HEK293T (cell line): ENCODE data around the gene PPP5C.
"Not testable (repeated sequence)": the region's sequence is repeated elsewhere in the genome, so short reads cannot be mapped to it uniquely, and the experiment has no call there.

Experiments used
- CTCF ChIA-PET: fragments of 350-600 bp; formaldehyde crosslinking; extraction: SDS; loops from one replicate; lab custom pipeline; 2021; ENCODE audit warnings: antibody characterized with exemption, inconsistent platforms; lab: Yijun Ruan, JAX
- POLR2A ChIA-PET: fragments of 350-600 bp; formaldehyde crosslinking; extraction: SDS; loops from one replicate; lab custom pipeline; 2020; ENCODE audit warnings: antibody characterized with exemption, inconsistent platforms; lab: Yijun Ruan, JAX
- DNase-seq: peaks from one replicate; pipeline ENCODE4 v3.0.0; 2012; ENCODE audit warnings: mixed read lengths; ENCODE audit errors: extremely low spot score
- ARNT ChIP-seq: fragments of 450-650 bp; IDR thresholded peaks from 2 replicates; pipeline ENCODE4 v1.6.1; 2017; ENCODE audit warnings: mild to moderate bottlenecking
- BHLHE40 ChIP-seq: fragments of 450-650 bp; IDR thresholded peaks from 2 replicates; pipeline ENCODE4 v1.6.1; 2016; ENCODE audit warnings: mild to moderate bottlenecking, moderate library complexity, borderline replicate concordance
- CTBP1 ChIP-seq: fragments of 450-650 bp; IDR thresholded peaks from 2 replicates; pipeline ENCODE4 v1.6.1; 2016; ENCODE audit warnings: borderline replicate concordance
- ELF4 ChIP-seq: fragments of 450-650 bp; IDR thresholded peaks from 2 replicates; pipeline ENCODE4 v1.6.1; 2017; ENCODE audit warnings: antibody characterized with exemption
- FOXA1 ChIP-seq: fragments of 450-650 bp; IDR thresholded peaks from 2 replicates; pipeline ENCODE4 v1.6.1; 2016; ENCODE audit warnings: mild to moderate bottlenecking
- FOXK2 ChIP-seq: fragments of 450-650 bp; IDR thresholded peaks from 2 replicates; pipeline ENCODE4 v1.6.1; 2016; ENCODE audit warnings: mild to moderate bottlenecking
- FOXM1 ChIP-seq: fragments of 450-650 bp; IDR thresholded peaks from 2 replicates; pipeline ENCODE4 v1.6.1; 2017; ENCODE audit warnings: mild to moderate bottlenecking, borderline replicate concordance
- HDGF ChIP-seq: fragments of 450-650 bp; IDR thresholded peaks from 2 replicates; pipeline ENCODE4 v1.6.1; 2017; ENCODE audit warnings: antibody characterized with exemption, borderline replicate concordance
- L3MBTL2 ChIP-seq: fragments of 450-650 bp; conservative IDR thresholded peaks from 2 replicates; pipeline ENCODE4 v1.6.1; 2016; ENCODE audit warnings: mild to moderate bottlenecking
- LEF1 ChIP-seq: fragments of 450-650 bp; IDR thresholded peaks from 2 replicates; pipeline ENCODE4 v1.6.1; 2017; ENCODE audit warnings: mild to moderate bottlenecking, borderline replicate concordance
- NFRKB ChIP-seq: fragments of 450-650 bp; IDR thresholded peaks from 2 replicates; pipeline ENCODE4 v1.6.1; 2016; ENCODE audit warnings: mild to moderate bottlenecking, moderate library complexity
- PKNOX1 ChIP-seq: fragments of 450-650 bp; IDR thresholded peaks from 2 replicates; pipeline ENCODE4 v1.6.1; 2016
- SP1 ChIP-seq: fragments of 450-650 bp; IDR thresholded peaks from 2 replicates; pipeline ENCODE4 v1.6.1; 2017
- SUZ12 ChIP-seq: fragments of 450-650 bp; IDR thresholded peaks from 2 replicates; pipeline ENCODE4 v1.6.1; 2016; ENCODE audit warnings: mild to moderate bottlenecking
- TARDBP ChIP-seq: fragments of 450-650 bp; IDR thresholded peaks from 2 replicates; pipeline ENCODE4 v1.6.1; 2016
- ZNF384 ChIP-seq: fragments of 450-650 bp; IDR thresholded peaks from 2 replicates; pipeline ENCODE4 v1.6.1; 2016

The PPP5C gene

GRCh38 chr19:46413262-46414031 lies 66.6 kb downstream of the PPP5C start, which contains the start of gene CCDC8:
Gene CCDC8, minus strand, starts transcription at chr19:46413564. Its CDS starts 754 bp downstream, at chr19:46412810.
- ChIA-PET POLR2A (interaction anchor here (0.7 to 1.2 kb wide), 17 partner anchors 8 to 187 kb away, joined by 3 to 15 read pairs (median 3); partner anchors contain the start of genes PNMA8A and PPP5C), CTCF (interaction anchor here (0.6 kb wide), 1 partner anchor 12 kb away, joined by 4 read pairs; no protein-coding TSS in a partner anchor)
- no peak for TF ChIP-seq ZNF384
- no peak for TF ChIP-seq NFRKB
- TF ChIP-seq PKNOX1 = peak; percentile 99
- TF ChIP-seq ELF4 = peak; percentile 40; the same call in 1 of the 2 replicates
- peak; percentile 8; the same call in 1 of the 2 replicates for TF ChIP-seq FOXM1
- 0 out of 2 replicates have a peak, but pooled peaks have one; percentile 41 for TF ChIP-seq L3MBTL2
- peak; percentile 84 for DNase-seq

GRCh38 chr19:46414899-46415298 lies 68.0 kb downstream of the PPP5C start:
- POLR2A ChIA-PET, CTCF ChIA-PET, DNase-seq: not testable (repeated sequence)

- DNase-seq = peak; percentile 92
- CTCF ChIA-PET, POLR2A ChIA-PET: not testable (repeated sequence)
Measured at GRCh38 chr19:46415804-46416709, 69.2 kb downstream of the PPP5C start.

- TF ChIP-seq NFRKB = no peak
- no peak for TF ChIP-seq ZNF384
- TF ChIP-seq TARDBP = no peak
- TF ChIP-seq LEF1 = no peak
- TF ChIP-seq L3MBTL2 = no peak
- no peak for TF ChIP-seq SUZ12
- no peak for TF ChIP-seq FOXA1
- TF ChIP-seq FOXK2 = no peak
- no peak for TF ChIP-seq ARNT
- TF ChIP-seq HDGF = no peak
- TF ChIP-seq CTBP1 = no peak
- no peak for TF ChIP-seq SP1
- no peak for TF ChIP-seq BHLHE40
- no peak for DNase-seq
- POLR2A ChIA-PET = no interaction called here
- CTCF ChIA-PET = interaction anchor here (0.7 kb wide), 1 partner anchor 343 kb away, joined by 3 read pairs; no protein-coding TSS in a partner anchor
Measured at GRCh38 chr19:46420056-46420455, 73.2 kb downstream of the PPP5C start.

DNA sequence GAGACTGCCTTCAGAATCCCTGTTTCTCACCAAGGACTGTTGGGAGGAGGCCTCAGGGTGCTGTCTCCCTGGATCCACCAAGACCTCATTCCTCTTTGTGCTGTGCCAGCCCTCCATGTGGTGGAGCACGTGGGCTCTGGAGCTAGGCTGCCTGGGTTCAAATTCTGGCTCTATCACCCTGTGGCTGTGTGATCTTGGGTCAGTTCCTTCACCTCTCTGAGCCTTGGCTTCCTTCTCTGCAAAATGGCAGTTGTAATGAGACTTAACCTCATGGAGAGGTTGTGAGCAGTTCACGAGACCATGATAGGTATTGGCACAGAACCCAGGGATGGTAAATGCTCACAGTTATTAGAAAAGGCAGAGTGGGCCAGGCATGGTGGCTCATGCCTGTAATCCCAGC lies 75.5 kb downstream of the PPP5C start:
- ChIA-PET CTCF (interaction anchor here (1.1 kb wide), 1 partner anchor 27 kb away, joined by 5 read pairs; no protein-coding TSS in a partner anchor), POLR2A (no interaction called here)
- TF ChIP-seq NFRKB (no peak), HDGF (no peak), FOXM1 (no peak), TARDBP (no peak), LEF1 (no peak), SUZ12 (no peak), ZNF384 (no peak), L3MBTL2 (no peak), ARNT (no peak), FOXK2 (no peak), CTBP1 (no peak), FOXA1 (no peak), ELF4 (no peak), BHLHE40 (no peak)
- no peak for DNase-seq

GRCh38 chr19:46423188-46423587 lies 76.3 kb downstream of the PPP5C start:
- POLR2A ChIA-PET = interaction anchor here (1.2 kb wide), 1 partner anchor 10 kb away, joined by 3 read pairs; the partner anchor contains the start of gene CCDC8

More at GRCh38 chr19:46423188-46423587, 76.3 kb downstream of the PPP5C start:
- CTCF ChIA-PET = interaction anchor here (1.1 kb wide), 1 partner anchor 28 kb away, joined by 5 read pairs; no protein-coding TSS in a partner anchor
- TF ChIP-seq FOXM1 (no peak), HDGF (no peak), SUZ12 (no peak), SP1 (no peak), NFRKB (no peak), ELF4 (no peak), ZNF384 (no peak), BHLHE40 (no peak), PKNOX1 (no peak), L3MBTL2 (no peak), LEF1 (no peak)
- no peak for DNase-seq
